GM18517 (cell line): ENCODE data around the gene PPM1M.

Experiments used
- ATAC-seq: cut with Tn5 transposase; IDR thresholded peaks from one replicate; pipeline ENCODE4 v1.9.1; 2021; ENCODE audit warnings: mild to moderate bottlenecking, moderate library complexity; ENCODE audit not compliant: unreplicated experiment

PPM1M gene

DNA sequence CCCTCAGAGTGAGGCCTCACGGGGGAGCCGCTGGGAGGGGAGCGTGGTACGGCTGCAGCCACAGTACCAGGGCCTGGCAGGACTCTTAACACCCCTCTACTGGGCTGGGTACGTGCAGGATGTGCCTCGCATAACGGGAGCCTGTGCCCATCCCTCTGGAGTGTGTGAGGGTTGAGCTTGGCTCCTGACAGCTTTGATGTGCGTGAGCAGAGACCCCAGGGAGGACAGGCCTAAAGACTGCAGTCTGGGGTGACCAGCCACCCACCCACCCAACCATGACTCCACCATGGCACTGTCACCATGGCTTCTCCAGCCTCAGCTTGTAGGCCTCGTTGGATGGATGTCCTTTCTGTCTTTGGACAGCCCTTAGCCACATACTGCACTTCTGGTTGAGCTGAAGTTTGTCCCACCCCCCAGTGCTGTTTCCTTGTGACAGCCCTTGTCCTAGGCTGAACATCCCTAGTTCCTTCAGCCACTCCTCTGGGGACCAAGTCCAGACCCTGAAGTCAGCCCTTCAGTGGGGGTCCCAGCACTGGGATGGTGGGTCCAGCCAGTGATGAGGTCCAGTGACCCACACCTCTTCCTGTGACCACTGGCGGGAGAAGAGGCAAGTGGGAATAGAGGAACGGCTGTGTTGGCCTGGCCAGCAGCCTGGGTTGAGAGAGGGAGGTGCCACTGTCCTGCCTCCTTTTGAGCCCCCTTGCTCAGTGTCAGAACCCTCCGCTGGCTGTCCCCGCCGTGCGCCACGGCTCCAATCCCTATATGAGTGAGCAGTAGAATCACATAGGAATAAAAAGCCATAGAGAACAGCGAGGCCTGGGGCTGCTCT lies 48.1 kb downstream of the PPM1M start:
- no peak for ATAC-seq

DNA sequence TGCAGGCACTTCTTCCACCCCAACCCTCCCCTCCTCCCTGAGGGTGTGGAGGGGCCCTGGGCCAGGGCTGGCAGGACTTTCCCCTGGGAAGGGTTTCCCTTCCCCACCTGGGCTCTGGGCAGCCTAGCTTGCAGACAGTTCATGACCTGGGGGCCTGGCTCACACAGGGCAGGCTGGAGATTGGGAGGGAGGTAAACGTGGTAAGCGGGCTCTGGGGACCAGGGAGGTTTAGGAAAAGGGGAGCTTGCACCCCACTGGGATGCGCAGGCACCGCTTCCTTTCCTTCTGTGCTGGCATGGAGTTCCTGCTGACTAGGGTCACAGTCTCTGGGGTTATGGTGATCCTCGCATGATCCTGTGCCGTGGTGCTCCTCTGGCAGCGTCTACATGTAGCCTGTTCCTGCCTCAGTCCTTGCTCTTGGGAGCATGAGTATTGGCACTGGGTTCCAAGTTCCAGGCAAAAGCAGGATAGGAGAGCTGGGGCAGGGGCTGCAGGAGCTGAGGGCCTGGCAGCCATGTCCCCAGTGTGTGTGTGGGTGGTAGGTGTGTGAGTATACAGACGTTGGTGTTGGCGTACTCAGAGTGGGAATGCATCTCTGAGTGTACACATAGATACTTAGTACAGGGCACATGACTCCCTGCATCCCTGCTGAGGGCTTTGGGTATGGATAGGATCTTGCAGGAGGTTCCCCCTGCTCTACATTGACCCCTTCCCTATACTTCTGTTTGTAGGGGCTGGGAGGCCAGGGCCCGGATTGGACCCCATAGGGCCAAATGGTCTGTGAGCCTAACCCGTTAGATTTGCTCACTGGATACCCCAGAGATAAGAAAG lies 49.0 kb downstream of the PPM1M start:
- no peak for ATAC-seq

GRCh38 chr3:52295671-52296208 lies 50.2 kb downstream of the PPM1M start:
- no peak for ATAC-seq

DNA sequence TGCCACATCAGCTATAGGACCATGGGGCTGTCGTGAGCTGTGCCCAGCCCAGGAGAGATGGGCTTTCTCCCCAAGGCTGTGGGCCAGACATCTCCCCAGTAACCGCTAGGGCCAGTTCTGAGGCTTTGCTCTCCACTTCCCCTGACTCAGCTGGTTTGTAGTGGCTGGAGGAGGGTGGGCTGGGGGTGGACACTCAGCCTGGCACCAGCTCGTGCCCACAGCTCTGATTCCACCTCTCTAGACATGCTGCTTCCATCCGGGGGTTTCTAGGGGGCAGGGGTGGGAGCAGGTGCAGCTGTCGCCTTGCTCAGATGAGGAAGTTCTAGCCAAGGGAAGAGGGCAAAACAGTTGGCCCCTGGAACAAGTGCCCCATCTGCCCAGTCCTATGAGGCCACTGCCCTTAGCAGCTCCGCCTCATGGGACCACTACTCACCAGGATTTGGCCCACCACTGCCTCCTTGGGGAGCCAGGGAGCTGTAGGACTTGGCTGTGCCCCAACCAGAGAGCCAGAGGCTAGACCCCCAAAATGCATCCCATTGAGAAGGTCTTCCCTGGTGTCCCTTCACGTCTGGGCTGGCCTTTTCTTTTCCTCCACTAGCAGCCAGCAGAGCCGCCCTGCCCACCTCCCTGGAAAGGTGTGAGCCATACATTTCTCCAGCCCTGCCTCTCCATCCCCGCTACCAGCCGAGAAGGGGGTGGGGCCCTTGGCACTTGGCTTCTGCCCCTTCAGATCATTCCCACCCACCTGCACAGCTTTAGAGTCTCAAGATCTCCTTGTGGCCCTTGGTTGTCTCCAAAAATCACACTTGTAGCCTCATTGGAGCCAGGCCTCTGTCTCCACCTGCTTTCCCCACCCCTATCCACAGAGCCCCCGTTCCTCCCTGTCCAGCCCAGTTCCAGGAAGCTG lies 51.9 kb downstream of the PPM1M start:
- ATAC-seq = no peak

DNA sequence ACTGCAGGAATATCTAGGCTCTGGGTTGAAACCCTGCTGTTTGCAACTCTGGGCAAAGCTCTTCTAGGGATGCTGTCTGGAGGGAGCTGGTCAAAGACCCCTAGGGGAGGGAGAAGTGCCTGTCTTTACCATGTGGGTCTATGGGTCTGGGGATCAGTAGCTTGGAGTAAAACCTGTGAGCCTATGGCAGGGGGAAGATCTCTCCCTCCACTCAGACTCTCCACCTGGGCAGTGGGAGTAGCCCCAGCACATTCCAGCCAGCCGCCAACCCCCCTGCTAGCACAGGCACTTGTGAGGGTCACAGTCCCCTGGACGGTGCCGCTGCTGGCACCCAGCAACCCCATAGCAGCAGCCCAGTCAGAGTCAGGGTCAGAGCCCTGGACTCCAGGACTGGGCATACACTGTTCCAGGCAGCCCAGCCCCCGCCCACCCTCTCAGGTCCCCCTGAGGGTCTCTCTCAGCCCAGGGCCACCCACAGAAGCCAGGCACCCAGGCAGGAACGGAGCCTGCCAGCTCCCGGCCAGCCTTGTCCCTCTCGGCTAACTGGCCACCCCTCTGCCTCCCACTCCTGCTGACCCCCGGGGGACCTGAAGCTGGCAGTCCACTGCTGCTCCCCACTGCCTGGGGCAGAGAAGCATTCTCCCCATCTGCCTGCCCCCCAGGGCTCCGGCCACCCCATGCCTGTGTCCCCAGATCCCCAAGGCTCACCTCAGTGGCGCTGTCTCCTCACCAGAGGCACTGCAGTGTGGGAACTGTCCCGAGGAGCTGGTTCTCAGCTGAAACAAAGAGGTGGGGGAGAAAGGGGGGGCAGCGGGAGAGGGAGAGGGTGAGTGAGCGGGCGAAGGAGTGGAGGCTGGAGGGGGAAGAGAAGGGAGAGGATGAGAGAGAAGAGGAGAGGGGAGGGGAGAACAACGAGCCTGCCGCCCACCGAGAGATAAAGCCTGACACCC lies 52.9 kb downstream of the PPM1M start:
- ATAC-seq = no peak

- no peak for ATAC-seq
Measured at GRCh38 chr3:52299247-52299878, 53.8 kb downstream of the PPM1M start.
